ENCODE data around the gene PLCB1. TPM values are rescaled to one million over a fixed set of nuclear protein-coding genes. Genes with fewer than 3 reads are reported as not detected.

Gene PLCB1
- total RNA-seq, 1 experiment from 2014 or later: not detected

GRCh38 chr20:8360035-8360434 lies 228.0 kb downstream of the PLCB1 start:
- Histone ChIP-seq H4K20me1 (ENCODE audit: insufficient read depth) (no peaks in the 10 kb centered on the region), H3K27ac (no peak overlapping the region), H3K4me1 (replicated peaks; ENCODE audit: insufficient read depth) (no peaks in the 10 kb centered on the region), H3K4me2 (no peak overlapping the region), H3K27me3 (ENCODE audit: insufficient read depth, low read depth) (no peaks in the 10 kb centered on the region), H3K4me3 (no peak overlapping the region), H3K79me2 (ENCODE audit: low read depth) (no peaks in the 10 kb centered on the region), H3K9me2 (ENCODE audit: insufficient read depth) (no peaks in the 10 kb centered on the region), H2AFZ (no peak overlapping the region), H3K36me3 (ENCODE audit: low read depth) (no peaks in the 10 kb centered on the region), H3K9me3 (ENCODE audit: insufficient read depth, low read depth) (no peaks in the 10 kb centered on the region), H3F3A (ENCODE audit: insufficient read depth, low read depth) (no peaks in the 10 kb centered on the region)
- BruUV-seq (replicated peaks): no TSS peak
- no peak for TF ChIP-seq CTCF (conservative IDR thresholded peaks at IDR 0.05)
- no peak for TF ChIP-seq EZH2 (IDR thresholded peaks at IDR 0.05; ENCODE audit: low read depth)
- POLR2A ChIA-PET (ENCODE audit: unreplicated experiment): interaction anchor here (0.7 kb wide), 1 partner anchor 248 kb away, joined by 5 read pairs; no protein-coding TSS in a partner anchor
- intact Hi-C loops (cut with micrococcal nuclease; ENCODE audit: unreplicated experiment): no loop called here
- no peak for DNase-seq
- CTCF ChIA-PET: no interaction called here

- no peak overlapping the region for H2AFZ ChIP-seq
- no peak for DNase-seq
- no TSS peak for BruUV-seq (replicated peaks)
- no peak overlapping the region for H3K4me3 ChIP-seq
- H3K9me2 ChIP-seq (ENCODE audit: insufficient read depth): no peaks in the 10 kb centered on the region
- no peak overlapping the region for H3K27ac ChIP-seq
- H3K4me2 ChIP-seq: no peak overlapping the region
- no peaks in the 10 kb centered on the region for H3K9me3 ChIP-seq (ENCODE audit: insufficient read depth, low read depth)
- no peak for TF ChIP-seq CTCF (conservative IDR thresholded peaks at IDR 0.05)
- TF ChIP-seq EZH2 (IDR thresholded peaks at IDR 0.05; ENCODE audit: low read depth): no peak
- no peaks in the 10 kb centered on the region for H3K27me3 ChIP-seq (ENCODE audit: insufficient read depth, low read depth)
- no peaks in the 10 kb centered on the region for H3K4me1 ChIP-seq (replicated peaks; ENCODE audit: insufficient read depth)
- no peaks in the 10 kb centered on the region for H3F3A ChIP-seq (ENCODE audit: insufficient read depth, low read depth)
- intact Hi-C loops (cut with micrococcal nuclease; ENCODE audit: unreplicated experiment): no loop called here
- H4K20me1 ChIP-seq (ENCODE audit: insufficient read depth): no peaks in the 10 kb centered on the region
- CTCF ChIA-PET: no interaction called here
- POLR2A ChIA-PET (ENCODE audit: unreplicated experiment): no interaction called here
- H3K36me3 ChIP-seq (ENCODE audit: low read depth): no peaks in the 10 kb centered on the region
- H3K79me2 ChIP-seq (ENCODE audit: low read depth): no peaks in the 10 kb centered on the region
Measured at GRCh38 chr20:8361006-8361652, 229.1 kb downstream of the PLCB1 start.

- CTCF ChIA-PET: no interaction called here
Measured at GRCh38 chr20:8361779-8362178, 229.7 kb downstream of the PLCB1 start.

More at GRCh38 chr20:8361779-8362178, 229.7 kb downstream of the PLCB1 start:
- no peaks in the 10 kb centered on the region for H3K9me2 ChIP-seq (ENCODE audit: insufficient read depth)
- H3K9me3 ChIP-seq (ENCODE audit: insufficient read depth, low read depth): no peaks in the 10 kb centered on the region
- TF ChIP-seq CTCF (conservative IDR thresholded peaks at IDR 0.05): no peak
- no peak for TF ChIP-seq EZH2 (IDR thresholded peaks at IDR 0.05; ENCODE audit: low read depth)
- no peaks in the 10 kb centered on the region for H3K4me1 ChIP-seq (replicated peaks; ENCODE audit: insufficient read depth)
- no peak overlapping the region for H3K4me3 ChIP-seq
- H3K27ac ChIP-seq: no peak overlapping the region
- POLR2A ChIA-PET (ENCODE audit: unreplicated experiment): no interaction called here
- no peaks in the 10 kb centered on the region for H3K36me3 ChIP-seq (ENCODE audit: low read depth)
- H4K20me1 ChIP-seq (ENCODE audit: insufficient read depth): no peaks in the 10 kb centered on the region
- no peaks in the 10 kb centered on the region for H3F3A ChIP-seq (ENCODE audit: insufficient read depth, low read depth)
- intact Hi-C loops (cut with micrococcal nuclease; ENCODE audit: unreplicated experiment): no loop called here
- no TSS peak for BruUV-seq (replicated peaks)
- no peaks in the 10 kb centered on the region for H3K27me3 ChIP-seq (ENCODE audit: insufficient read depth, low read depth)
- no peak overlapping the region for H3K4me2 ChIP-seq
- H3K79me2 ChIP-seq (ENCODE audit: low read depth): no peaks in the 10 kb centered on the region
- H2AFZ ChIP-seq: no peak overlapping the region
- no peak for DNase-seq

Measured in PC-9 (cell line).